Measurements from ENCODE around the gene PIK3R5. TPM values are rescaled to one million over a fixed set of nuclear protein-coding genes. Genes with fewer than 3 reads are reported as not detected.

Gene PIK3R5
- total RNA-seq, 1 donor from 2014 or later, result 0.25 TPM

- H3K9me3 Mint-ChIP-seq, result peaks cover 14% of the 10 kb centered on the region
- no peak overlapping the region for H3K4me3 Mint-ChIP-seq
- no peak for DNase-seq (ENCODE audit: low spot score in 2 of 2, unreplicated experiment in 2 of 2)
- peaks cover 4% of the 10 kb centered on the region for H3K4me1 Mint-ChIP-seq
- TF ChIP-seq CTCF (IDR thresholded peaks at IDR 0.05; ENCODE audit: unreplicated experiment), result no peak
- peaks cover 6% of the 10 kb centered on the region for H3K27me3 Mint-ChIP-seq (ENCODE audit: low read depth)
- no peaks in the 10 kb centered on the region for H3K36me3 Mint-ChIP-seq
- no peak overlapping the region for H3K27ac Mint-ChIP-seq
Measured at GRCh38 chr17:8829036-8829941, 136.2 kb downstream of the PIK3R5 start.

Other genes starting within 250 kb of the PIK3R5 start
- gene CCDC42, start 220.9 kb downstream of the PIK3R5 start, total RNA-seq, result 0.16 to 0.33 TPM in 2 of 3 replicates, not detected in the other
- not detected in 3 replicates for gene SPDYE4, start 207.2 kb downstream of the PIK3R5 start, total RNA-seq
- gene MFSD6L, start 166.3 kb downstream of the PIK3R5 start, total RNA-seq, result 3.0 to 4.4 TPM (median 4.0 TPM) in 3 replicates
- gene PIK3R6, start 98.0 kb downstream of the PIK3R5 start, total RNA-seq, result not detected in 3 replicates
- gene NTN1, start 55.8 kb upstream of the PIK3R5 start, total RNA-seq, result 2.3 to 2.6 TPM (median 2.5 TPM) in 3 replicates

All from mesothelial cell of epicardium (in vitro differentiated cells).